ENCODE data around the gene BCL11A. TPM values are rescaled to one million over a fixed set of nuclear protein-coding genes. Genes with fewer than 3 reads are reported as not detected.

Gene BCL11A
- total RNA-seq, 1 donor from 2014 or later, result 6.7 TPM

DNA sequence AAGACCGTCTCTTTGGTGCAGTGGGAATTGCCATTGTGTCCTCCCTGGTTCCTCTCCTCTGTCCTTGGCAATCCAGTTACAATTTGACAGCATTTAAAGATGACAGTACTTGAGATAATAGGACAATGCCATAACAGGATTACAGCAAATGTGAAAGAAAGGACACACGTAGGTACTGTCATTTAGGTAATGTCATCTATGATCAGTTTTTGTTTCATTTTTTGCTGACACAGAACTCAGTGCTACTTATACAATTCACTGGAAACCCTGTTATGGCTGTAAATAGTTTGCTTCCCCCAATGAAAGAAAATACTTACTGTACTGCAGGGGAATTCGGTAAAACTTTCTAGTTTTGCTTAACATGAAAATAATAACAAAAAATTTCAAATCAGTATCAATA is 65.2 kb downstream of the BCL11A start:
- TF ChIP-seq, protein P1, sequence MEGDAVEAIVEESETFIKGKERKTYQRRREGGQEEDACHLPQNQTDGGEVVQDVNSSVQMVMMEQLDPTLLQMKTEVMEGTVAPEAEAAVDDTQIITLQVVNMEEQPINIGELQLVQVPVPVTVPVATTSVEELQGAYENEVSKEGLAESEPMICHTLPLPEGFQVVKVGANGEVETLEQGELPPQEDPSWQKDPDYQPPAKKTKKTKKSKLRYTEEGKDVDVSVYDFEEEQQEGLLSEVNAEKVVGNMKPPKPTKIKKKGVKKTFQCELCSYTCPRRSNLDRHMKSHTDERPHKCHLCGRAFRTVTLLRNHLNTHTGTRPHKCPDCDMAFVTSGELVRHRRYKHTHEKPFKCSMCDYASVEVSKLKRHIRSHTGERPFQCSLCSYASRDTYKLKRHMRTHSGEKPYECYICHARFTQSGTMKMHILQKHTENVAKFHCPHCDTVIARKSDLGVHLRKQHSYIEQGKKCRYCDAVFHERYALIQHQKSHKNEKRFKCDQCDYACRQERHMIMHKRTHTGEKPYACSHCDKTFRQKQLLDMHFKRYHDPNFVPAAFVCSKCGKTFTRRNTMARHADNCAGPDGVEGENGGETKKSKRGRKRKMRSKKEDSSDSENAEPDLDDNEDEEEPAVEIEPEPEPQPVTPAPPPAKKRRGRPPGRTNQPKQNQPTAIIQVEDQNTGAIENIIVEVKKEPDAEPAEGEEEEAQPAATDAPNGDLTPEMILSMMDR (IDR thresholded peaks at IDR 0.05; ENCODE audit: insufficient read depth, low read length, poor library complexity, severe bottlenecking), result no peak
- no peak for DNase-seq (ENCODE audit: low read depth)
- no peaks in the 10 kb centered on the region for H3K27me3 ChIP-seq (ENCODE audit: control insufficient read depth, insufficient read depth, low read length)
- H3K36me3 ChIP-seq (ENCODE audit: control insufficient read depth, insufficient read depth, low read length), result no peaks in the 10 kb centered on the region
- no peak overlapping the region for H3K4me3 ChIP-seq (ENCODE audit: low read depth, low read length)

DNA sequence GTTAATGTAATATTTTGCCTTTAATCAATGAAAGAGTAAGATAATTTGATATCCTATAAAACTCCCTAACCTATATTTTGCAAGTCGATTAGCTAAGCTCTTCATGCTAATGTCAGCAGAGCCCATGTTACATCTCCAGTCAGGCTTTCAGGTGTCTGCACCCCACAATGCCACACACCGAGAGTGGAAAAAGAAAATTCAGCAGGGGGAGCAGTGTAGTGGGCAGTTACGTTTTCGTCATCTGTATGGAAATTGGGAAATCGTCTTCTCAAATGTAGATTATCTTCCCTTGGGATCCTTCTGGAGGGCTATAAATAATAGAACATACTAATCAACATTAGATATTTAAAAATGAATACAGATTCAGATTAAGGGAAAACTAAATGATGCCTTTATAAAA is 66.3 kb downstream of the BCL11A start:
- TF ChIP-seq, protein P1 (IDR thresholded peaks at IDR 0.05; ENCODE audit: insufficient read depth, low read length, poor library complexity, severe bottlenecking), result no peak
- H3K36me3 ChIP-seq (ENCODE audit: control insufficient read depth, insufficient read depth, low read length), result no peaks in the 10 kb centered on the region
- DNase-seq (ENCODE audit: low read depth), result no peak
- no peaks in the 10 kb centered on the region for H3K27me3 ChIP-seq (ENCODE audit: control insufficient read depth, insufficient read depth, low read length)
- H3K4me3 ChIP-seq (ENCODE audit: low read depth, low read length), result no peak overlapping the region

DNA sequence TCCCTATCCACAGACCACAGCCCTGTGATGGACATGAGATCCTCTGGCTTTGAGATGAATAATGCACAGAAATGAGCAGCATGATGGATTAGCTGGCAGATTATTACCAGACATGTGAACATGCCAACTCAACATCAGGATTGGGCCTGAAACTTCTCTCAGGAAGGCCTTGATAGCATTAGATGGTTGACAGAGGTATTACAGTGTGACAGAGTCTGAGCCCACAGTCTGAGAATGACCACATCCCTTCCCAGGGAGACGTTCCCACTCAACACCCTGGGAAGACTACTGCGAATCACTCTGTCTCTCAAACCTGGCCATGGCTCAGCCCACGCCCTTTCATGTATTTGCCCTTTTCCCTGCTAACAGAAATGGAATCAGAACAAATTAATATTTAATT is 66.9 kb downstream of the BCL11A start:
- H3K27me3 ChIP-seq (ENCODE audit: control insufficient read depth, insufficient read depth, low read length), result no peaks in the 10 kb centered on the region
- DNase-seq (ENCODE audit: low read depth), result no peak
- no peaks in the 10 kb centered on the region for H3K36me3 ChIP-seq (ENCODE audit: control insufficient read depth, insufficient read depth, low read length)
- TF ChIP-seq, protein P1 (IDR thresholded peaks at IDR 0.05; ENCODE audit: insufficient read depth, low read length, poor library complexity, severe bottlenecking), result no peak
- no peak overlapping the region for H3K4me3 ChIP-seq (ENCODE audit: low read depth, low read length)

DNA sequence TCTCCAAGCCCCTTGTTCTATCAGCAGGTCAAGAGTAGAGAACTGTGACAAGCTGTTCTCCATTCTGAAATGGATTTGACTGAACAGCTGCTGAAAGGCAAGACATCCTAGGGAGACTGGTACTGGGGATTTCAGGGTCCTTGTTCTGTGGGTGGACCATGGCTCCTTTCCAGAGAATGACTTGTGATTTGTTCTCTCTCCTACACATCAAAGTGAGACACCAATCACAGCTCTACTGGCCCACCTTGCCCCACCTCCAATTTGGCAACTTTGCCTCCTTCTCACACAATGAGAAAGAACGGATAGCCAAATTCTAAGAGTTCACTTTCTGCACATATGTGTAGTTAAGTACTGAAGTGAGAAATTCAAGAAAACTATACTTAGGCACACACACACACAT is 67.4 kb downstream of the BCL11A start:
- TF ChIP-seq, protein P1 (IDR thresholded peaks at IDR 0.05; ENCODE audit: insufficient read depth, low read length, poor library complexity, severe bottlenecking), result no peak
- Histone ChIP-seq H3K4me3 (ENCODE audit: low read depth, low read length) (no peak overlapping the region), H3K27me3 (ENCODE audit: control insufficient read depth, insufficient read depth, low read length) (no peaks in the 10 kb centered on the region), H3K36me3 (ENCODE audit: control insufficient read depth, insufficient read depth, low read length) (no peaks in the 10 kb centered on the region)
- no peak for DNase-seq (ENCODE audit: low read depth)

DNA sequence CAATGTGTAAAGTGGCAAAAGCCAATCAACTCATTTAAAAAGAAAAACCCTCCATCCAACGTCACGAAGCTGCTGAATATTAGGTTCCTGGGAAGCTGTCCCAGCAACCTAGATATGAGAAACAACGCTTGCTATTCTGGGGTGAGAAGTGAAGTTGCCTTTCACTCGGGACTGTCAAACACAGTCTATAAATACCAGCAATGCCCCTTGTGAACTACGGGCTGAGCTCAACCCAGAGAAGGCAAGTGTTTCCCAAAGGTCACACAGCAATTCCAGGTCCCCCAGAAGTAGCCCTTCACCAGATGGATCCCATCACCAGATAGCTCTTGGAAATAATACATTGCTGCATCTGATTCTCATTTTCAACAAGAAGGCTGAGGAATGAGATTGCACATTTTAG is 67.9 kb downstream of the BCL11A start:
- no peak for DNase-seq (ENCODE audit: low read depth)
- Histone ChIP-seq H3K36me3 (ENCODE audit: control insufficient read depth, insufficient read depth, low read length) (no peaks in the 10 kb centered on the region), H3K27me3 (ENCODE audit: control insufficient read depth, insufficient read depth, low read length) (no peaks in the 10 kb centered on the region), H3K4me3 (ENCODE audit: low read depth, low read length) (no peak overlapping the region)
- TF ChIP-seq, protein P1 (IDR thresholded peaks at IDR 0.05; ENCODE audit: insufficient read depth, low read length, poor library complexity, severe bottlenecking), result no peak

DNA sequence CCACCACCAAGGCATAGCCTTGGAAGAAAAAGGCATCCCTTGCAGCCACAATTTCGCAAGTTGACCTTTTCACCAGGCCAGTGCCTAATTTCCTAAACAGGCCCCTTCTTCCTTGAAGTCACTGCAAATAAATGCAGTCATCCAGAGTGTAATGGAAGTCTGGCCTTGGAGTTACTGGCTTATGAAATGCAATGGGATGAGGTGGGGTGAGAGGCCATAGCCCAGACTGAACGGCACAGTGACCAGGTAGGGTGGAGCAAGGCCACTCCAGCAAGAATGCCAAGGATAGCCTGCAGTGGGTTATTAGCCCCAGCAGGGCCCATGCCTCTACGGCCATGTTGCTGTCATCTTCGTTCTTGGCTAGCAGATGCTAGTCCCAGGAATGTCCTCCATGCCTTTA is 68.4 kb downstream of the BCL11A start:
- DNase-seq (ENCODE audit: low read depth), result no peak

More for the DNA sequence above, 68.4 kb downstream of the BCL11A start:
- H3K36me3 ChIP-seq (ENCODE audit: control insufficient read depth, insufficient read depth, low read length), result no peaks in the 10 kb centered on the region
- TF ChIP-seq, protein P1 (IDR thresholded peaks at IDR 0.05; ENCODE audit: insufficient read depth, low read length, poor library complexity, severe bottlenecking), result no peak
- no peak overlapping the region for H3K4me3 ChIP-seq (ENCODE audit: low read depth, low read length)
- no peaks in the 10 kb centered on the region for H3K27me3 ChIP-seq (ENCODE audit: control insufficient read depth, insufficient read depth, low read length)

Measured in kidney epithelial cell (primary cell).